HG02840 (cell line): ENCODE data around the gene NDUFS7.
A peak's percentile ranks its signal among the peaks of the same experiment; 100 is the strongest.

Source experiments
- ATAC-seq: cut with Tn5 transposase; IDR thresholded peaks from one replicate; pipeline ENCODE4 v1.9.1; 2021; ENCODE audit warnings: mild to moderate bottlenecking, moderate library complexity, moderate number of reproducible peaks; ENCODE audit not compliant: unreplicated experiment, low FRiP score

Gene NDUFS7

DNA sequence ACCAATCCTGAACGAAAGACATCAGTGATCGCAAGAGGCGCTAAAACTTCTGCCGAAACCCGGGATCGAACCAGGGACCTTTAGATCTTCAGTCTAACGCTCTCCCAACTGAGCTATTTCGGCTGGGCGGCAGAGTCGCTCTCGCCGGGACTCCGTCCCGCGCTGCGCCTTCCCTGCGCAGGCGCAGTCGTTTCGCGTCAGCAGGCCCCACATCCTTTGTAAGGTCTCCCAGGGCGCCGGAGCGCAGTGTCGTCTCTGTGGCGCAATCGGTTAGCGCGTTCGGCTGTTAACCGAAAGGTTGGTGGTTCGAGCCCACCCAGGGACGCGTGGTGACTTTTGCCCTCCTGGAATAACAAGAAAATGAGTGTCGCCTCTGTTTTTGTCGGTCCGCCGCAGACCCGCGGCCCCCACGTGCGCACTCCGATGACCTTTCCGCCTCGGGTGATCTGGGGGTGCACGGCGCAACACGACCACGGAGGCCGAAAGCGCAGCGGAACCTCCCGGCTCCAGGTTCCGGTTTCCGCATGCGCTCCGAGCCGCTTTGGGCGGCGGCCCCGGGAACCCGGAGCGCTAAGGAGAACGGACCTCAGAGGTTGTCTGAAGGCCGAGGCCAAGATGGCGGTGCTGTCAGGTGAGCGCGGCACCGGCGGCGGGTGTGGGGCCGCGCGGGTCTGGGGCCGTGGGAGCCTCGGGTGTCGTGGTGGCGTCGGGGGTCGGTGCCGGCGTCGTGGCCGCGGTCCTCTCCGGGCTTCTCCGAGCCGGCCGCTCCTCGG lies at the start of gene NDUFS7:
Gene NDUFS7, plus strand, starts transcription at position 596 of the 773 bp plus-strand sequence. Its CDS starts 20 bp downstream, at position 616.
- ATAC-seq, result peak; percentile 74

DNA sequence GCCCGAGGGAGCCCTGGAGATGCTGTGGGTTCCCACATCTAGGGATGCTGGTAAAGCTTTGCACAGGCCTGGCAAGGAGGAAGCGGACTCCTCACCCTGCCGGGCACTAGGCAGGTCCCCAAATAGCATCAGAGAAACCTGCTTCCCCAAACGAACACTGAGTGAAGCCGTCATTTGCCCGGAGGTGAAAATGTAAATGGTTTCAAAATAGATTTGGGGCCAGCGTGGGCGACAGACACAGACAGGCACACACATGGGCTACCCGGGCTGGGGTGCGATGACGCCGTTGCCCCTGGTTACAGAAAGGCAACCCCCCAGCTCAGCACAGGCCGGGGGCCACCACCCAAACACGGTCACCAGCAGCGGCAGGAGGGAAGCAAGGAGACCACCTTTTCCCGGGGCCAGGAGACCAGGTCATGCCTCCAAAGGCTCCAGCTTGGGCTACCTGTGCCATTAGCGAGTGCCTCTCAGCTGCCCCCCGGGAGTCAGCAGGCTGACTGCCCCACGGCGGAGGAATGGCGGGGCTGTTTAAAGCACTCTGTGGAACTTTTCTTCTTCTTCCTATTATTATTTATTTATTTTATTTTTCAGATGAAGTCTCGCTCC lies 47.5 kb upstream of the NDUFS7 start:
- no peak for ATAC-seq

- no peak for ATAC-seq
Measured at GRCh38 chr19:1340681-1341469, 42.8 kb upstream of the NDUFS7 start.

DNA sequence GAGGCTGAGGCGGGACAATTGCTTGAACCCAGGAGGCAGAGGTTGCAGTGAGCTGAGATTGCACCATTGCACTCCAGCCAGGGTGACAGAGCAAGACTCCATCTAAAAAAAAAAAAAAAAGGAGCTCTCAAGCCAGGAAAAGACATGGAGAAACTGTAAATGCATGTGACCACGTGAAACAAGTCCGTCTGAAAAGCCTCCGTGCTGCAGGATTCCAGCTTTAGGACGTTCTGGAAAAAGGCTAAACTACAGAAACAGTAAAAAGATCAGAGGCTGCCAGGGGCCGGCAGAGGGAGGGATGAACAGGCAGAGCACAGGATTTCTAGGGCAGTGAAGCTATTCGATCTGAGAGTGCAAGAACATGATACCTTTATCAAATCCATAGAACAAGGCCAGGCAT lies 40.7 kb upstream of the NDUFS7 start:
- no peak for ATAC-seq

- no peak for ATAC-seq
Measured at GRCh38 chr19:1349211-1349610, 34.5 kb upstream of the NDUFS7 start.

DNA sequence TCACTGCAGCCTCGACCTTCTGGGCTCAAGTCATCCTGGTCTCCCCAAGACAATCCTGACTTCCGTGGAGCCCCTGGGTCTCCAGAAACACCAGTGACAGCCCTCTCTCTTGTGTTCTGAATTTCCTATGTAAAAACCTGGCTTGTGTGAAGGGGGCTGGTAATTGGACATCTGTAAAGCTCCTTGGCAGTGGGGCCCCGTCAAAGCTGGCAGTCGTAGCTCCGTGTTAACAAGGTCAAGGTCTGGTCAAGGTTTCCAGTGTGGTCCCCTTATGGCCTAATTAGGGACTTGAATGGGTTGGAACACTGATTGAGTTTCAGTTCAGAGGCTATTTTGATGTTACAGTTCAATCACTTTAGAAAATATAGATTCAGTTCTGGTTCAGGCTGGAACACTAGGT lies 32.8 kb upstream of the NDUFS7 start:
- no peak for ATAC-seq

DNA sequence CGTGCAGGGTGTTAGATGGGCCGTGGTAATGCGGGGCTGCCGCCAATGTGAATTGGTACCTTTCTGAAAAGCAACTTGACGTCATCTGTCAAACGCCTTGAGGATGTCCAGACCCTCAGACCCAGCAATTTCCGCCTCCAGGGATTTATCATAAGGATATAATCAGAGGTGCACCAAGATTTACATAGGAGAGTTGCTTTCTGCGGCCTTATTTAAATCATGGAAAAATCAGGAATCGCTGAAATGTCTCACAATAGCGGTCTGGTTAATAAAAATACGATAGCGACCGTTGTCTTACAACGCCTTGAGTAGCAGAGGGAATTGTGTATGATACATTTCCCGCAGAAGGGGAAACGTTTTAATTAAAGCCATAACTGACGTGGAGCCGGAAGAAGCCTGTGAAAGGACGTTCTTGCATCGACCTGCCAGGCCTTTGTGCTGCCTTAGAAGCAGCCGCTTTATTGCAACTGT lies 32.3 kb upstream of the NDUFS7 start:
- ATAC-seq, result no peak

DNA sequence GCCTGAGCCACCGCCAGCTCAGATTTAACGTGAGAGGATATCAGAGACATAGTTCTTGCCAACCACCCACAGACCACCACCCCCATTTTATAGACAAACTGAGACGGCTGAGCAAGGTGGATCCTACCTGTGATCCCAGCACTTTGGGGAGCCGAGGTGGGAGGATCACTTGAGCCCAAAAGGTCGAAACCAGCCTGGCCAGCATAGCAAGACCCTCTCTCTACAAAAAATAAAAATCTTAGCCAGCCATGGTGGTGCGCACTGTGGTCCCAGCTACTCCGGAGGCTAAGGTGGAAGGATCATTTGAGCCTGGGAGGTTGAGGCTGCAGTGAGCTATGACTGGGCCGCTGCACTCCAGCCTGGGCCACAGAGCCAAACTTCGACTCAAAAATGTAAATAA lies 30.6 kb upstream of the NDUFS7 start:
- no peak for ATAC-seq

DNA sequence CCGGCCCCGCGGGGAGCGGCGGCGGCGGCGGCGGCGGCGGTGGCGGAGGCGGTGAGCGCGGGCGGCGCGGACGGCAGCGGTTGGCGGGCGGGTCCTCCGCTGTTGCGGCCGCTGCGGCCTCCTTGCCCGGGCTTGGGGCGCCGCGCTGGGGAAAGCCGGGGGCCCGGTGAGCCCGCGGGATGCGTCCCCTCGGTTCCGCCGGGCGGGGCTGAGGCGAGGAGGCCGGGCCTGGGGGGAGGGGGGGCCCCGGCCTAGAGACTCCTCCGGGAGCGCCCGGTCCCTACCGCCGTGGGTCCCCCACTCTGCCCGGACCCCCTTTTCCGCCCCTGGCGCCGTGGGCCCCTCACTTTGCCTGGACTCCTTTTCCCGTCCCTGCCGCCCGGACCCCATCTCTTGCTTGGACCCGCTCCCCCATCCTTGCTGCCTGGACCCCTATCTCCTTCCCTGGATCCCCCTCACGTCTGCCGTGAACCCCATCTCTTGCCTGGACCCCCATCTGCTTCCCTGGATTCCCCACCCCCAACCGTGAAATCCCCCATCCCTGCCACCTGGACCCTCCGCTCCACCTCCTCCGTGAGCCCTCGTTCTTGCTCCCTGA lies 28.6 kb upstream of the NDUFS7 start:
- ATAC-seq, result no peak

DNA sequence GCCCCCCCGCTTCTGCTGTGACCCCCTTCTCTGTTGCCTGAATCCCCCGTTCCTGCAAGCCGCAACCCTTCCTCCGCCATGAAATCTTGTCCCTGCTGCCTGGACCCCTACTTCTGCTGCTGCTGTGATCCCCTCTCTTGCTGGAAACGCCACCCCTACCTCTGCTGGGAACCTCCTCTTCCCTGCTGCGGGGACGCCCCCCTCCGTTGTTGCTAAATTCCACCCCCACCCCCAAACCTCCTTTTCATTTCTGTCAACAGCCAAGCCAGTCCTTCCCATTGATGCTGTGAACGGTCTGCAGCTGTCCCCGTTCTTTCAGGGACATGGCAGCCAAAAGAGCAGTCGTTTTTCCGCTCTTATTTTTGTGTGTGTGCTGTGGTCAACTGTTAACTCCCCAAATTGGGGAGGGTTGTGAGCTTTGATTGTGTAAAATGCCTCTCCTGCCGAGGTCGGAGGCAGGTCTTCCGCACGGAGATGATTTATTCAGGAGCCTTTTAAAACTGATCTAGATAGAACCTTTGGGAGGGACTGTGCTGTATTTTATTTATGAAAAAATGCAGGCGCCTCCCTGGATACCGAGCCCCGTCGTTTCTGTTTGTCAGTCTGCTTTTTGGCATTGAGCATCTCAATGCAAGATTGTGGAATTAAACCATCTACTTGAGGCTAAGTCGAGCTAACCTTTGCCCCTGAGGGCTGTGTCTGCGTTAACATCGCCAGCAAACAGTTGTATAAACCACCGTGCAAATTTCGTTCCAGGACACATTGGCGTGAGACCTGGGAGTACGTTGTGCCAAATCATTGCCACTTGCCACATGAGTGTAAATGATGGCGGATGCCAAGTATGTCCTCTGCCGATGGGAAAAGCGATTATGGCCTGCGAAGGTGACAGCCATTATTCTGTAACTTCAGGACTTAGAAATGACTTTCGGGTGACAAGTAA lies 27.9 kb upstream of the NDUFS7 start:
- ATAC-seq, result no peak

DNA sequence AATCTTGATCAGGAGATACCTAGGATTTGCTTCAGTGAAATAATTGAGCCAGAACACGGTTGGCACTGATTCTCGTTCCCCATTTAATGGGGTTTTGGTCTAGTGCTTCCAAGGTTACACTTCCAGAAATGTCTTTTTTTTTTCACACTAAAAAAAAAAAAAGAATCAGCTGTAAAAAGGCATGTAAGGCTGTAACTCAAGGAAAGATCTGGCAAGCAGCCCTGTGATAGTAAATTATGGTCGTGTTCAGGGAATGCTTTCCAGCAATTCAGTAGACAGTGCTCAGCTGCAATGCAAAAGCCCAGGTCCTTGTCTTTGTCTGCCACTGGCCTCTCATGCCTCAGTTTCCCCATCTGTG lies 27.2 kb upstream of the NDUFS7 start:
- no peak for ATAC-seq

- no peak for ATAC-seq
Measured at GRCh38 chr19:1357531-1358109, 26.1 kb upstream of the NDUFS7 start.

GRCh38 chr19:1360126-1360817 lies 23.4 kb upstream of the NDUFS7 start:
- ATAC-seq, result no peak

GRCh38 chr19:1360818-1361461 lies 22.8 kb upstream of the NDUFS7 start:
- ATAC-seq, result no peak

DNA sequence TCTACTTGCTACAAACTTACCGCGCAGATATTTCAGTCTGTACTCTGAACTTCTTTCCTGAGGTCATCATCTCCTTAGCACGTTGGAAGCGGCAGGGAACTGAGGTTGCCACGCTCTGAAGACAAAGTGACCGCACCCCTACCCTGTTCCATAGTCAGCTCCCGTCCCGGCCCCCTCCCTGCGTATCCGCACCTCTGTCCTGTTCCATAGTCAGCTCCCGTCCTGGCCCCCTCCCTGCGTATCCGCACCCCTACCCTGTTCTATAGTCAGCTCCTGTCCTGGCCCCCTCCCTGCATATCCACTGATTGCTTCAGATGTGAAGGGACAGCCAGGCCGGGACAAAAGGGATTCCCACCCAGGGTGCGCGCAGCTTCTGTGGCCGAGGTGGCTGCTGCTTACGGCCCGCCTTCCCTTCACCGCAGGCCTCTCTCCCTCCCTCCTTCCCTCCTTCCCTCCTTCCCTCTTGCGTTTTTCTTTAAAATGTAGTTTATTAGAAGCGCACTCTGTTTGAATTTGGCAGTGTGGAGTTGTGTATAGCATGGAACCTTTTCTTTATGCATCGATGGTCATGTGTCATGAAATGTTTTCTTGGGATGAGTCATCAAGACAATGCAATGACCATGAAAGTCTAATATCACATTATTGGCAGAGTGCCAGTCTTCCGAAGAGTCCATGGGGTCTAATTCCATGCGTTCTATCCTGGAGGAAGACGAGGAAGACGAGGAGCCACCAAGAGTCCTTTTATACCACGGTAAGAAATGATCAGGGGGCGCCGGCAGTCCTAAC lies 21.9 kb upstream of the NDUFS7 start:
- ATAC-seq, result no peak

GRCh38 chr19:1362387-1363257 lies 21.1 kb upstream of the NDUFS7 start:
- no peak for ATAC-seq

DNA sequence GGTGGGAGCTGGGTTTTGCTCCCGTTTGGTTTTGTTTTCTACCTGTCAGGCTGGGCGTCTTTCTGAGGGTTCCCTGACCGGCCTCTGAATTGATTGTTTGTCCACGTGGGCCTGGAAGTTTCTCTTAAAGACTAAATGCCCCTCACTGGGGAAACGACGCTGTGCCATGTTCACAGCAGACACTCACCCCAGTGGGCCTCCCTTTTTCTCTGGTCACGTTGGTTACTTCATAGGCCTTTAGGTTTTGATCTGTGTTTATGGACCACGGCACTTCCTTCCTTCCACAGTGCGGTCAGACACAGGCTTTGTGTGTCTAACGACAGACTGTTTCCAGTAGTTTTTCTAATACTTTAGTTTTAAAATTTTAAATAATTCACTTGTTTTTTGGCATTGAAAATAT lies 20.1 kb upstream of the NDUFS7 start:
- no peak for ATAC-seq
